Fibroblast of pulmonary artery (primary cell): ENCODE measurements around the gene CNTNAP4.

Experiments
- DNase-seq: peaks from one replicate; pipeline ENCODE4 v3.0.0-alpha.2; 2010; ENCODE audit warnings: low read depth
- H3K4me3 ChIP-seq: replicated peaks from 2 replicates; pipeline ENCODE4 v1.5.1; 2011; ENCODE audit warnings: low read depth, mild to moderate bottlenecking, control low read depth, low read length, moderate library complexity
- TF ChIP-seq, protein P1 (sequence below): IDR thresholded peaks from 2 replicates; pipeline ENCODE4 v1.5.1; 2011; ENCODE audit warnings: mild to moderate bottlenecking, control low read depth, low read length, inconsistent platforms; ENCODE audit errors: missing control alignments

Gene CNTNAP4

DNA sequence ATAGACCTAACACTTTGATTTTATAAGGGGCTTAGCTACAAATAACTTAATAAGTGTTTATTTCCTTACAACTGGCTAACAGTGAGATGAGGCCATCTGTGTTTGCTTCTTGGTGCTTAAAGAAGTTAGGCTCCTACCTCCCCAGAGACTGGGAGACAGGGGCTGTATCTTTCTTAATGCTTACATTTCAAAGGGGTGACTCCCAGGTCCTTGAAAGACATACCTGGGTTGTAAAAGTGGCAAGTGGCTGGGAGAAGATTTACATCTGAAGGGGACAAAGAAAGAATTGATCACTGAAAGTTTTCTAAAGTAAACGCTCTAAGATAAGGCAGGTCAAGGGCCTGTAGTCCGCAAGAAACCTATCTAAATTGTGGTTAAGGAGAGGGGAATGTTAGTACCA is 196.8 kb downstream of the CNTNAP4 start:
- TF ChIP-seq, protein P1, sequence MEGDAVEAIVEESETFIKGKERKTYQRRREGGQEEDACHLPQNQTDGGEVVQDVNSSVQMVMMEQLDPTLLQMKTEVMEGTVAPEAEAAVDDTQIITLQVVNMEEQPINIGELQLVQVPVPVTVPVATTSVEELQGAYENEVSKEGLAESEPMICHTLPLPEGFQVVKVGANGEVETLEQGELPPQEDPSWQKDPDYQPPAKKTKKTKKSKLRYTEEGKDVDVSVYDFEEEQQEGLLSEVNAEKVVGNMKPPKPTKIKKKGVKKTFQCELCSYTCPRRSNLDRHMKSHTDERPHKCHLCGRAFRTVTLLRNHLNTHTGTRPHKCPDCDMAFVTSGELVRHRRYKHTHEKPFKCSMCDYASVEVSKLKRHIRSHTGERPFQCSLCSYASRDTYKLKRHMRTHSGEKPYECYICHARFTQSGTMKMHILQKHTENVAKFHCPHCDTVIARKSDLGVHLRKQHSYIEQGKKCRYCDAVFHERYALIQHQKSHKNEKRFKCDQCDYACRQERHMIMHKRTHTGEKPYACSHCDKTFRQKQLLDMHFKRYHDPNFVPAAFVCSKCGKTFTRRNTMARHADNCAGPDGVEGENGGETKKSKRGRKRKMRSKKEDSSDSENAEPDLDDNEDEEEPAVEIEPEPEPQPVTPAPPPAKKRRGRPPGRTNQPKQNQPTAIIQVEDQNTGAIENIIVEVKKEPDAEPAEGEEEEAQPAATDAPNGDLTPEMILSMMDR: no peak
- no peak for DNase-seq
- no peak overlapping the region for H3K4me3 ChIP-seq

GRCh38 chr16:76478105-76478504 is 200.9 kb downstream of the CNTNAP4 start:
- TF ChIP-seq, protein P1: no peak
- H3K4me3 ChIP-seq: no peak overlapping the region
- no peak for DNase-seq

DNA sequence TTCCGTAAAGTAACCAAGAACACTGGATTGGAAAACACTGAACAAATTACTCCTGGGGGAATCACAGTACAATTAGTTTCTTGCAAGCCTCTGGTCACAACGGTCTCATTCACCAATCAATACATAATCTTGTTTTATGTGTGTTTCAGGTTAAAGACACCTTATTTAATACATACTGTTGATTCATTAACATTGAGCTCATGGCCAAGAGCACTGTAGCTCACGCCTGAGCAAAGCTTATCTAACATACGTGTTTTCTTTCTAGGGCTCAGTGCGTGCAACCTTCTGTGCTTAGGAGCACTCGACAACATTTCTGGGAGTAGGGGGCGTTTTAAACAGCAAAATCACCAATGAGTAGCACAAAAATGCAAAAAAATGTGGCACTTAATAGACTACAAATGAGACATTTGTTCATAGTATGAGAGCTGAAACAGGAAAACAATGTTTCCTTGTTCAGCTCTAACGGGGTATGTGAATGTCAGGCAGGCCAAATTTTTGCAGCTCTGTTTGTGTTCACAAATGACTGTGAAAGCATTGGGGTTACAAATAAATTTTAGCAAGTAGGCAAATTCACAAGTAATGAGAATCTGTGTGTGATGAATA is 206.2 kb downstream of the CNTNAP4 start:
- TF ChIP-seq, protein P1: no peak
- H3K4me3 ChIP-seq: no peak overlapping the region
- DNase-seq: no peak

- DNase-seq: no peak
- TF ChIP-seq, protein P1: no peak
- no peak overlapping the region for H3K4me3 ChIP-seq
These were observed 206.8 kb downstream of the CNTNAP4 start for GRCh38 chr16:76484020-76484419.

- DNase-seq: no peak
- TF ChIP-seq, protein P1: no peak
- no peak overlapping the region for H3K4me3 ChIP-seq
These were observed 209.5 kb downstream of the CNTNAP4 start for GRCh38 chr16:76486740-76487139.

- DNase-seq: no peak
- TF ChIP-seq, protein P1: no peak
- no peak overlapping the region for H3K4me3 ChIP-seq
These were observed 210.3 kb downstream of the CNTNAP4 start for GRCh38 chr16:76487411-76488064.

DNA sequence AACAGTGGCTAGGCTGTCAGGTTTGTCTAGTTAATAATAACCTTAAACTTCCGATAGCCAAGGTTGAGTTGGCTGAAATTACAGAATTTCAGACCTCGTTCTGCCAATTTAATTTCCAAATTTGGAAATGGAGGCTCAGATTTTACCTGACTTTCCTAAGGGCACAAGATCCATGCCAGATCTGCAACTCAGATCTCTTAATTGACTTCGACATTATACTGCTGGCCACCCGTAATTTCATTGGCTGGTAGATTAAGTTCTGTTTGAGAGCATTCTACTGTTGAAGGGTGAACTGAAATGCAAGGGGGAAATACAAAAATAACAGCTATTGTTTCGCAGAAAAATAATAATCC is 210.8 kb downstream of the CNTNAP4 start:
- DNase-seq: no peak
- H3K4me3 ChIP-seq: no peak overlapping the region
- TF ChIP-seq, protein P1: no peak
